RWPE2 (cell line): ENCODE measurements around the gene VPS16.
A peak's percentile ranks its signal among the peaks of the same experiment; 100 is the strongest.

ENCODE experiments used
- ATAC-seq: fragments of 200-7000 bp; cut with Tn5 transposase; 3 replicates; pipeline ENCODE4 v1.9.1; 2021; ENCODE audit warnings: low read depth
- DNase-seq: peaks from one replicate; pipeline ENCODE4 v3.0.0-alpha.2; 2020; ENCODE audit warnings: low spot score
- H3K27ac ChIP-seq: fragments of 450-650 bp; 2 replicates; pipeline ENCODE4 v1.5.1; 2017; ENCODE audit warnings: mild to moderate bottlenecking; ENCODE audit not compliant: poor library complexity, severe bottlenecking
- H3K27me3 ChIP-seq: fragments of 250-450 bp; sonication (Bioruptor Pico); 2 replicates; pipeline ENCODE4 v1.5.1; 2021; ENCODE audit warnings: mild to moderate bottlenecking, moderate library complexity; ENCODE audit not compliant: insufficient read depth, poor library complexity, severe bottlenecking
- H3K36me3 ChIP-seq: fragments of 250-450 bp; sonication (Bioruptor Pico); 2 replicates; pipeline ENCODE4 v1.5.1; 2020; ENCODE audit warnings: low read depth, mild to moderate bottlenecking, moderate library complexity
- H3K4me1 ChIP-seq: fragments of 250-450 bp; sonication (Bioruptor Pico); 2 replicates; pipeline ENCODE4 v1.5.1; 2021; ENCODE audit warnings: mild to moderate bottlenecking, moderate library complexity; ENCODE audit not compliant: insufficient read depth, poor library complexity, severe bottlenecking
- H3K4me3 ChIP-seq: fragments of 250-450 bp; sonication (Bioruptor Pico); 2 replicates; pipeline ENCODE4 v1.5.1; 2021; ENCODE audit warnings: mild to moderate bottlenecking, moderate library complexity; ENCODE audit not compliant: severe bottlenecking
- H3K9me3 ChIP-seq: fragments of 250-450 bp; sonication (Bioruptor Pico); 2 replicates; pipeline ENCODE4 v1.5.1; 2021; ENCODE audit warnings: mild to moderate bottlenecking, moderate library complexity; ENCODE audit not compliant: severe bottlenecking
- TF ChIP-seq, protein P1 (sequence below): fragments of 450-650 bp; IDR thresholded peaks from one replicate; pipeline ENCODE4 v1.5.1; 2017; ENCODE audit warnings: mild to moderate bottlenecking, moderate library complexity; ENCODE audit not compliant: poor library complexity, severe bottlenecking

The VPS16 gene

DNA sequence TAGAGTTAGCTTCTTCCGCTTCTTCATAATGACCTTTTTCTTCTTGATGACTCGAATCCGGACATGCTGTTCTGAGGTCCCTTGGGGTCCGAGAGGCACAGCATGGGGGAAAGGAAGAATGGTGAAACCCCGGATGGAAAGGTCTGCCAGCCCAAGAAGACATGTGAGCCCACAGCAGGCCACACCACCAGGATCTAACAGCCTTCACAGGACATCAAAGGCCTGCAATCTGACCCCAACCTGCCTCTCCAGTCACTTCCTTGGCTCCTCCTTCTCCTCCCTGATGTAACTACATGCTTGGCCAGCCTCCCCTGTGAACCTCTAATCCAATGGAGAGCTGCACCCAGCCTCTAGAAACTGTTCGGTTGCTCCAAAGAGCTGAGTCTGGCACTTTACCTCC is 41.7 kb upstream of the VPS16 start:
- Histone ChIP-seq H3K9me3 (no peaks in the 10 kb centered on the region), H3K36me3 (no peaks in the 10 kb centered on the region), H3K4me3 (no peak overlapping the region), H3K4me1 (no peaks in the 10 kb centered on the region), H3K27me3 (peaks cover 44% of the 10 kb centered on the region), H3K27ac (no peak overlapping the region)
- ATAC-seq (no peak; the same call in 2 of the 3 replicates), DNase-seq (no peak)
- TF ChIP-seq, protein P1, sequence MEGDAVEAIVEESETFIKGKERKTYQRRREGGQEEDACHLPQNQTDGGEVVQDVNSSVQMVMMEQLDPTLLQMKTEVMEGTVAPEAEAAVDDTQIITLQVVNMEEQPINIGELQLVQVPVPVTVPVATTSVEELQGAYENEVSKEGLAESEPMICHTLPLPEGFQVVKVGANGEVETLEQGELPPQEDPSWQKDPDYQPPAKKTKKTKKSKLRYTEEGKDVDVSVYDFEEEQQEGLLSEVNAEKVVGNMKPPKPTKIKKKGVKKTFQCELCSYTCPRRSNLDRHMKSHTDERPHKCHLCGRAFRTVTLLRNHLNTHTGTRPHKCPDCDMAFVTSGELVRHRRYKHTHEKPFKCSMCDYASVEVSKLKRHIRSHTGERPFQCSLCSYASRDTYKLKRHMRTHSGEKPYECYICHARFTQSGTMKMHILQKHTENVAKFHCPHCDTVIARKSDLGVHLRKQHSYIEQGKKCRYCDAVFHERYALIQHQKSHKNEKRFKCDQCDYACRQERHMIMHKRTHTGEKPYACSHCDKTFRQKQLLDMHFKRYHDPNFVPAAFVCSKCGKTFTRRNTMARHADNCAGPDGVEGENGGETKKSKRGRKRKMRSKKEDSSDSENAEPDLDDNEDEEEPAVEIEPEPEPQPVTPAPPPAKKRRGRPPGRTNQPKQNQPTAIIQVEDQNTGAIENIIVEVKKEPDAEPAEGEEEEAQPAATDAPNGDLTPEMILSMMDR: no peak

- ATAC-seq (no peak), DNase-seq (no peak)
- Histone ChIP-seq H3K36me3 (no peaks in the 10 kb centered on the region), H3K4me3 (no peak overlapping the region), H3K4me1 (no peaks in the 10 kb centered on the region), H3K9me3 (no peaks in the 10 kb centered on the region), H3K27ac (no peak overlapping the region), H3K27me3 (peaks cover 41% of the 10 kb centered on the region)
- TF ChIP-seq, protein P1: no peak
These were observed 41.3 kb upstream of the VPS16 start for GRCh38 chr20:2799271-2799670.

DNA sequence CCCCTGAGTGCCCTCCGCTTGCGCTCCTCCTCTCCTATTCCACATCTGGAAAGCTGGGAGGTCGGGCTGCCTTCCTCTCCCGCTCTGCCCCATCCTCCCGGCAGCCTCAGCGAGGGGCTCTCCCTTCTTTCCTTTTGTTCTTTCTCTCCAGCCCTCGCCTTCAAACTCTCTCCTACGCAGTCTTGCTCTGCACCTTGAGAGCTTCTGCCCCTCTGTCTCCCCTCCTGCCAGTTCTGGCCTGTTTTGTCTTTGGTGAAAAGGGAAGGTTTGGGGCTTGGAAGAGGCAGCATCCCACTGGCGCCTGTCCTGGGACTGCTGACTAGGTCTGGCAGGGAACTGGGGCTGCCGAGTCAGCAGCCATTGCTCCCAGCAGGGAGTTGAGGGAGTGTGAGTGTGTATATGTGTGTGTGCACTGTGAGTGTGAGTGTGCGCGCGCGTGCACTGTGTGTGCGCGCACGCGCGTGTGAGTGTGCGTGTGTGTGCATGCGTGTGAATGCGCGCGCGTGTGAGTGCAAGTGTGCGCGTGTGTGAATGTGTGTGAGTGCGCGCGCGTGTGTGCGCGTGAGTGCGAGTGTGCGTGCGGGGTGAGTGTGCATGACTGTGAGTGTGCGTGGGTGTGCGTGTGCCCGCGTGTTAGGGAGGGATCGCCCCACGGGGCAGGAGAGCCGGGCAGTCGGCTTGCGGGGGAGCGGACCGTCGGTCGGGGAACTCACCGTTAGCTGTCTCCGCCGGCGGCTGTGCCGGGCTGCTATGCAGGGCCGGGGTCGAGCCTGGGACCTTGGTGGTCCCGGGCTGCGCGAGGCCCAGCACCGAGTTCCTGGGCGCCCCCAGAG is 40.6 kb upstream of the VPS16 start:
- no peak overlapping the region for H3K27ac ChIP-seq
- no peaks in the 10 kb centered on the region for H3K4me1 ChIP-seq
- H3K4me3 ChIP-seq: peak overlapping the region; percentile 15
- H3K36me3 ChIP-seq: no peaks in the 10 kb centered on the region
- TF ChIP-seq, protein P1: no peak
- ATAC-seq (peak; percentile 15; the same call in 1 of the 3 replicates), DNase-seq (no peak)
- H3K9me3 ChIP-seq: no peaks in the 10 kb centered on the region
- peaks cover 41% of the 10 kb centered on the region for H3K27me3 ChIP-seq

DNA sequence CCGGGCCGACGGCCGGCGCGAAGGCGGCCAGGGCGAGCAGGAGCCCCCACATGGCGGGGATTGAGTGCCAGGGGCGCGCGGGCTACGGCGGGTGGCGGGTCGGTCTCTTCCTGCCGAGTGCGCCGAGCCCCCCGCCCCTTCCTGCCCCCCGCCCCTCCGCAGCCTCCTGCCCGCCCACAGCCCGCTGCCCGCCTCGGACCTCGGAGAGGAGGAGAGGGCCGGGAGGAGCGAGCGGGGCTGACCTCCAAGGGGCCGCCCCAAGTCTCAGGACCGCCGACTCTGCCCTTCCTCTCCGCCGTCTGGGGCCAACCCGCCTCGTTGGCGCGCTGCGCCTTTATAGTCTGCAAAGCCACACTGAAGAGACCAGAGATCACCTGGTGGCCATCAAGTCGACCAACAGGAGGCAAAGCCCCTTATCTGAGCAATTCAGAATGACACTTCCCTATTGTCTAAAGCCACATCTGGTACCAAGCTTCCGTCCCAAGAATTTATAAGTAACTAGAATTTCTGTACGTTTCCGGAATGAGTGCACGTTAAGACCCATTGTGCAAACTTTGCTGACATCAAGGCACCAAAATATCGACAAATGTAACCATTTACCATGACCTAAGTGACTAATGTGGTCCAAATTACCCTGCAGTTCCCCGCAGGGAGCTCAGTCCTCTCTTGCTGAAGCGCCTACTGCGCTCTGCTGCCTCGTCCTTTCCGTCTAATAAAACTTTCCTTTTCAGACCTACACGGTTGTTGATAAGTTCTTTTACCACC is 39.8 kb upstream of the VPS16 start, which contains the start of gene CPXM1:
Gene CPXM1 (minus strand): TSS at position 107 of the 765 bp plus-strand sequence. CDS start 55 bp downstream, at position 52.
- DNase-seq (no peak), ATAC-seq (peak; percentile 45; the same call in 2 of the 3 replicates)
- Histone ChIP-seq H3K36me3 (no peaks in the 10 kb centered on the region), H3K27ac (no peak within 1 kb of the TSS), H3K4me3 (peak within 1 kb of the TSS; percentile 15), H3K4me1 (no peaks in the 10 kb centered on the region), H3K9me3 (no peaks in the 10 kb centered on the region), H3K27me3 (peaks cover 41% of the 10 kb centered on the region)
- TF ChIP-seq, protein P1: no peak
